ENCODE measurements around the gene MAP7D3.
"Not testable (repeated sequence)": the region's sequence is repeated elsewhere in the genome, so short reads cannot be mapped to it uniquely, and the experiment has no call there.

The MAP7D3 gene

DNA sequence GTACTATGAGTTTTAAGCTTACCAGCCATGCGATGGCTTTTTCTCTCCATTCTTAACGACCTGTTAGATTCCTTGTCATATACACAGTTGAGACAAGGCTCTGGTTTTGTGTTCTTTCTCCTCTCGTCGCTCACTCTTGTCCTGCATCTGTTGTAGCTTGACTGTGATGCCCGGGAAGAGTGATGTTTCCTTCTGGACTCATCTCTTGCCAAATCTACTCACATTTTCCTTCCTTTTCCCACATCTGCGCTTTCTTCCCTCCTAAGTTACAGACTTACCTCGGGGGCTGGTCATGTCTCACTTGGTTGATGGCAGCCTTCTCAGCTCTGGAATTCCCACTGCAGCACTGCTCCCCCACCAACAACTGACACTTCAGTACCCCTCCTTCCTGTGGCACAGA is 4.8 kb upstream of the MAP7D3 start:
- DNase-seq (ENCODE audit: low spot score): no peak
- in situ Hi-C loops (cut with MboI; ENCODE audit: low sequenced_read_pairs, unreplicated experiment): loop anchor here (25.0 kb wide), 1 partner anchor 219 kb away; no protein-coding TSS in a partner anchor
- TF ChIP-seq CTCF (IDR thresholded peaks at IDR 0.05; ENCODE audit: borderline replicate concordance, control extremely low read depth, extremely low read depth, insufficient read depth, missing control alignments): no peak

- no peak for DNase-seq (ENCODE audit: low spot score)
- in situ Hi-C loops (cut with MboI; ENCODE audit: low sequenced_read_pairs, unreplicated experiment): loop anchor here (25.0 kb wide), 1 partner anchor 218 kb away; no protein-coding TSS in a partner anchor
- no peak for TF ChIP-seq CTCF (IDR thresholded peaks at IDR 0.05; ENCODE audit: borderline replicate concordance, control extremely low read depth, extremely low read depth, insufficient read depth, missing control alignments)
Observed at GRCh38 chrX:136255541-136255940, 4.3 kb upstream of the MAP7D3 start.

DNA sequence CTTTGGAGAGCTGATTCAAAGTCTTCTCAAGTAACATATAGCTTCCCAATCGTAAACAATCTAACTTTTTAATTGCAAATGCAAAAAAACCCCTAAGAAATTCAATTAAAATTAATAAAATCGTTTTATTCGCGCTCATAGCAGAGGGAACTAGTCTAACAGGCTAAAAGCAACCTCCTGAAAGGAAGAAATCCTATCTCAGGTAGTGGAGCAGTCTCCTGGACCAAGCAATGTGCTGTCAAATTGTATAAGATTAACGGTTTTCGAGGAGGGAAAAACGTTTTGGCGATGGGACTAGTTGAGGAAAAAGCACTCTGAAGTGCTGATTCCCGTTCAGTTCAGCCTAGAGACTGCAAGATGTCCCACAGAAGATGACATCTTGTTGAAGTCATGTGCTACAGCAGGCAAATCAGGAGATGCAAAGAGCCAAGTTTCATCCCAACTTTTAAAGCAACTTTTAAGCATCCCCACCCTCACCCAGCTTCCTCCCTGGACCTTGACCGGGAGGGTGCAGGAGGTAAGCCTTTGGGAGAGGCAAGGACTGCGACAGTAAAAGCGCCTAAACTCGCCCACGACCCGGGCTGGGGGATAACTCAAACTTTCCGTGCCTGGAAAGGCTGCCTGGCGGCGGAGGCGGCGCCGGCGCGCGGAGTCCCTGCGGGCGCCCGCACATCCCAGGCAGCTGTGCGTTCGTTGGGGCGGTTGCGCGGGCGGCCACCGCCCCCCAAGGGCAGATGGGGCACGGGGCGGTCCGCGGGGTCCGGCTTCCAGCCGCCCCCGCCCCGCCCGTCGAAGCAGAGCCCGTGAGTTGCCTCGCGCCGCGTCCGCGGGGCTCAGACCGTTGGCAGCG is 784 bp downstream of the MAP7D3 start:
- in situ Hi-C loops (cut with MboI; ENCODE audit: low sequenced_read_pairs, unreplicated experiment): loop anchor here (25.0 kb wide), 1 partner anchor 213 kb away; no protein-coding TSS in a partner anchor

GRCh38 chrX:136246201-136246600 is 5.0 kb downstream of the MAP7D3 start:
- TF ChIP-seq CTCF (IDR thresholded peaks at IDR 0.05; ENCODE audit: borderline replicate concordance, control extremely low read depth, extremely low read depth, insufficient read depth, missing control alignments): no peak
- in situ Hi-C loops (cut with MboI; ENCODE audit: low sequenced_read_pairs, unreplicated experiment): no loop called here
- no peak for DNase-seq (ENCODE audit: low spot score)

More for the DNA sequence above, 784 bp downstream of the MAP7D3 start:
- peak; percentile 51 for DNase-seq (ENCODE audit: low spot score)
- no peak for TF ChIP-seq CTCF (IDR thresholded peaks at IDR 0.05; ENCODE audit: borderline replicate concordance, control extremely low read depth, extremely low read depth, insufficient read depth, missing control alignments)

DNA sequence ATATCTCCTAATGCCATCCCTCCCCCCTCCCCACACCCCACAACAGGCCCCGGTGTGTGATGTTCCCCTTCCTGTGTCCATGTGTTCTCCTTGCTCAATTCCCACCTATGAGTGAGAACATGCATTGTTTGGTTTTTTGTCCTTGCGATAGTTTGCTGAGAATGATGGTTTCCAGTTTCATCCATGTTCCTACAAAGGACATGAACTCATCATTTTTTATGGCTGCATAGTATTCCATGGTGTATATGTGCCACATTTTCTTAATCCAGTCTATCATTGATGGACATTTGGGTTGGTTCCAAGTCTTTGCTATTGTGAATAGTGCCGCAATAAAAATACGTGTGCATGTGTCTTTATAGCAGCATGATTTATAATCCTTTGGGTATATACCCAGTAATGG is 13.4 kb downstream of the MAP7D3 start:
- DNase-seq (ENCODE audit: low spot score); in situ Hi-C loops (cut with MboI; ENCODE audit: low sequenced_read_pairs, unreplicated experiment): not testable (repeated sequence)

- in situ Hi-C loops (cut with MboI; ENCODE audit: low sequenced_read_pairs, unreplicated experiment): no loop called here
- no peak for TF ChIP-seq CTCF (IDR thresholded peaks at IDR 0.05; ENCODE audit: borderline replicate concordance, control extremely low read depth, extremely low read depth, insufficient read depth, missing control alignments)
- no peak for DNase-seq (ENCODE audit: low spot score)
Observed at GRCh38 chrX:136237074-136237473, 14.1 kb downstream of the MAP7D3 start.

GRCh38 chrX:136228839-136229207 is 22.4 kb downstream of the MAP7D3 start:
- in situ Hi-C loops (cut with MboI; ENCODE audit: low sequenced_read_pairs, unreplicated experiment): no loop called here
- no peak for TF ChIP-seq CTCF (IDR thresholded peaks at IDR 0.05; ENCODE audit: borderline replicate concordance, control extremely low read depth, extremely low read depth, insufficient read depth, missing control alignments)
- peak; percentile 29 for DNase-seq (ENCODE audit: low spot score)
